Parathyroid adenoma (tissue), 2 donors: ENCODE data around the gene FAM163B.

Source experiments
- H2AFZ ChIP-seq: fragments of 300-600 bp; sonication (generic); one replicate; pipeline ENCODE4 v1.7.0; 2017; ENCODE audit warnings: antibody characterized with exemption, mild to moderate bottlenecking
- H3K27ac ChIP-seq: fragments of 300-600 bp; sonication (generic); one replicate; pipeline ENCODE4 v1.7.0; 2017
- H3K27me3 ChIP-seq: fragments of 300-600 bp; sonication (generic); one replicate; pipeline ENCODE4 v1.7.0; 2017; ENCODE audit warnings: low read length; ENCODE audit not compliant: control insufficient read depth, insufficient read depth
- H3K36me3 ChIP-seq: fragments of 300-600 bp; sonication (generic); one replicate; pipeline ENCODE4 v1.7.0; 2017; ENCODE audit warnings: low read length; ENCODE audit not compliant: control insufficient read depth, insufficient read depth
- H3K4me1 ChIP-seq: fragments of 300-600 bp; sonication (generic); one replicate; pipeline ENCODE4 v1.7.0; 2017; ENCODE audit warnings: control low read depth
- H3K4me2 ChIP-seq: fragments of 300-600 bp; sonication (generic); one replicate; pipeline ENCODE4 v1.7.0; 2017; ENCODE audit warnings: low read length
- H3K4me3 ChIP-seq: fragments of 300-600 bp; sonication (generic); one replicate; pipeline ENCODE4 v1.7.0; 2017; ENCODE audit warnings: low read depth, low read length
- H3K79me2 ChIP-seq: fragments of 300-600 bp; sonication (generic); one replicate; pipeline ENCODE4 v1.7.0; 2017; ENCODE audit warnings: control low read depth
- H3K9ac ChIP-seq: fragments of 300-600 bp; sonication (generic); one replicate; pipeline ENCODE4 v1.7.0; 2017; ENCODE audit warnings: mild to moderate bottlenecking
- H3K9me3 ChIP-seq: fragments of 300-600 bp; sonication (generic); one replicate; pipeline ENCODE4 v1.7.0; 2017; ENCODE audit warnings: low read length; ENCODE audit not compliant: control insufficient read depth
- CTCF ChIP-seq: fragments of 300-600 bp; sonication (generic); IDR thresholded peaks from one replicate; pipeline ENCODE4 v1.7.0; 2017; ENCODE audit warnings: antibody characterized with exemption, mild to moderate bottlenecking
- donor health status: primary hyperparathyroidism.

The FAM163B gene

GRCh38 chr9:133609311-133610098 lies at the start of gene FAM163B:
FAM163B (minus strand) TSS chr9:133609389; CDS start chr9:133580223, 29,166 bp downstream.
- Histone ChIP-seq H2AFZ (no peak within 1 kb of the TSS), H3K27ac (no peak within 1 kb of the TSS), H3K9me3 (no peaks in the 10 kb centered on the region), H3K79me2 (no peaks in the 10 kb centered on the region), H3K27me3 (no peaks in the 10 kb centered on the region), H3K4me2 (no peak within 1 kb of the TSS), H3K36me3 (no peaks in the 10 kb centered on the region), H3K4me3 (no peak within 1 kb of the TSS), H3K9ac (no peak within 1 kb of the TSS), H3K4me1 (no peaks in the 10 kb centered on the region)
- no peak for TF ChIP-seq CTCF

DNA sequence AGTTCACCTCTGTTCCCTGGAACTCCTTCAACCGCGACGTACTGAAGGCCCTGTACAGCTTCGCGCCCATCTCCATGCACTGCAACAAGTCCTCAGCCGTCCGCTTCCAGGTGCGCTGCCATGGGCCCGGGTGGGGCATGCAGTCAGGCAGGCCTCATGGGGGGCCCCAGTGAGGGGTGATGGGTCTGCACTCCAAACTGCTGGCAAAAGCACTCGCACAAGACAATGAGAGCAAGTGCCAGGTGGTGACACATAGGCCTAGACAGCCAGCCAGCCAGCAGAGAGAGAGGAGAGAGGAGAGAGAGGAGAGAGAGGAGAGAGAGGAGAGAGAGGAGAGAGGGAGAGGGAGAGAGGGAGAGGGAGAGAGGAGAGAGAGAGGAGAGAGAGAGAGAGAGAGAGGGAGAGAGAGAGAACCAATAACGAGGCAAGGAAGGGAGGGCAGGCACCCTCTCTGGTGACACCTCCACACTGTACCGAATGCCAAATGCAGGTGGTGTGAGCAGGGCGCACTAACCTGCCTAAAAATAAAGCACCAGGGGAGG lies 48.0 kb upstream of the FAM163B start:
- H3K4me2 ChIP-seq = no peak overlapping the region
- no peak overlapping the region for H2AFZ ChIP-seq
- no peaks in the 10 kb centered on the region for H3K36me3 ChIP-seq
- no peak overlapping the region for H3K9ac ChIP-seq
- no peaks in the 10 kb centered on the region for H3K9me3 ChIP-seq
- H3K27me3 ChIP-seq = no peaks in the 10 kb centered on the region
- H3K79me2 ChIP-seq = no peaks in the 10 kb centered on the region
- TF ChIP-seq CTCF = no peak
- no peaks in the 10 kb centered on the region for H3K4me1 ChIP-seq
- no peak overlapping the region for H3K27ac ChIP-seq
- H3K4me3 ChIP-seq = no peak overlapping the region

GRCh38 chr9:133656211-133657119 lies 47.3 kb upstream of the FAM163B start:
- H3K9ac ChIP-seq = no peak overlapping the region
- no peaks in the 10 kb centered on the region for H3K36me3 ChIP-seq
- no peak overlapping the region for H3K4me3 ChIP-seq
- no peak overlapping the region for H3K4me2 ChIP-seq
- no peaks in the 10 kb centered on the region for H3K79me2 ChIP-seq
- H2AFZ ChIP-seq = no peak overlapping the region
- no peaks in the 10 kb centered on the region for H3K9me3 ChIP-seq
- TF ChIP-seq CTCF = no peak
- H3K27ac ChIP-seq = no peak overlapping the region
- no peaks in the 10 kb centered on the region for H3K4me1 ChIP-seq
- no peaks in the 10 kb centered on the region for H3K27me3 ChIP-seq

GRCh38 chr9:133655701-133656100 lies 46.5 kb upstream of the FAM163B start:
- H3K27ac ChIP-seq = no peak overlapping the region
- no peaks in the 10 kb centered on the region for H3K4me1 ChIP-seq
- H3K9me3 ChIP-seq = no peaks in the 10 kb centered on the region
- no peak overlapping the region for H3K9ac ChIP-seq
- H3K36me3 ChIP-seq = no peaks in the 10 kb centered on the region
- no peak overlapping the region for H3K4me2 ChIP-seq
- H3K79me2 ChIP-seq = no peaks in the 10 kb centered on the region
- no peak overlapping the region for H3K4me3 ChIP-seq
- H2AFZ ChIP-seq = no peak overlapping the region
- no peak for TF ChIP-seq CTCF
- H3K27me3 ChIP-seq = no peaks in the 10 kb centered on the region
